Left lung (tissue), 10 donors: ENCODE measurements around the gene RBP7. TPM values are rescaled to one million over a fixed set of nuclear protein-coding genes. Genes with fewer than 3 reads are reported as not detected.

ENCODE experiments used
- ATAC-seq: fragments of 200-7000 bp; cut with Tn5 transposase; one replicate; pipeline ENCODE4 v1.9.1; 2020; ENCODE audit warnings: moderate library complexity
- DNase-seq, 4 donors: peaks; one replicate each; pipeline ENCODE4 v3.0.0-alpha.2; 2013 to 2020
- H3K27ac ChIP-seq, 2 donors: fragments of 200-600 bp; sonication (generic) in 1 of 2; one replicate each; pipeline versions ENCODE4 v1.5.0 to v1.8.0; 2020 to 2021
- H3K27me3 ChIP-seq, 2 donors: fragments of 200-600 bp; sonication (generic) in 1 of 2; one replicate each; pipeline versions ENCODE4 v1.5.0 to v1.8.0; 2020 to 2021
- H3K36me3 ChIP-seq, 2 donors: fragments of 200-600 bp; sonication (generic) in 1 of 2; one replicate each; pipeline versions ENCODE4 v1.5.0 to v1.8.0; 2020 to 2021
- H3K4me1 ChIP-seq, 2 donors: fragments of 200-600 bp; one replicate each; pipeline ENCODE4 v1.8.0; 2021
- H3K4me3 ChIP-seq, 2 donors: fragments of 200-600 bp; sonication (generic) in 1 of 2; one replicate each; pipeline versions ENCODE4 v1.5.0 to v1.8.0; 2020 to 2021; ENCODE audit warnings: mild to moderate bottlenecking in 1 of 2
- H3K9me3 ChIP-seq, 2 donors: fragments of 200-600 bp; sonication (generic) in 1 of 2; one replicate each; pipeline versions ENCODE4 v1.5.0 to v1.8.0; 2020 to 2021
- CTCF ChIP-seq, 2 donors: fragments of 200-600 bp; sonication (generic) in 1 of 2; IDR thresholded peaks; one replicate each; pipeline versions ENCODE4 v1.5.0 to v1.8.0; 2021; ENCODE audit warnings: antibody characterized with exemption in 2 of 2
- intact Hi-C, 2 donors: fragments of 100-400 bp; cut with DNase I; formaldehyde crosslinking; loops; one replicate each; pipeline versions ENCODE4 v1.11.2 to v1.14.2; 2022
- polyA plus RNA-seq, 6 donors: library from polyadenylated mRNA; unstranded; fragments of 120-200 nt; gene quantifications; one replicate each; pipeline ENCODE4 v1.2.1, GENCODE V29; 2013; ENCODE audit not compliant: insufficient read length in 6 of 6
- total RNA-seq, 2 donors: library from RNA; stranded (reverse); fragmentation: NEBNext Ultra II Directional; extraction: Animal tissue kit (Norgen Biotek cat#: 25700); gene quantifications; one replicate each; pipeline ENCODE4 v1.2.1, GENCODE V29; 2021
- donor health status: DM: no; HTN: yes; CAD: no.
- donor health status: DM: no; HTN: no; CAD: no.

Gene RBP7
- total and polyA plus RNA-seq, 8 donors, result 0.60 to 4.6 (median 1.3) TPM

GRCh38 chr1:10042746-10043145 lies 45.7 kb downstream of the RBP7 start:
- no peaks in the 10 kb centered on the region for H3K9me3 ChIP-seq
- peaks cover 16 to 18% of the 10 kb centered on the region in 2 donors for H3K4me1 ChIP-seq
- H3K4me3 ChIP-seq, result no peak overlapping the region
- intact Hi-C loops, result no loop called here
- DNase-seq (no peak), ATAC-seq (no peak)
- no peak overlapping the region for H3K27ac ChIP-seq
- no peaks in the 10 kb centered on the region for H3K27me3 ChIP-seq
- TF ChIP-seq CTCF (IDR thresholded peaks at IDR 0.05), result no peak
- H3K36me3 ChIP-seq, result peaks cover 0 to 57% of the 10 kb centered on the region in 2 donors

- H3K4me1 ChIP-seq, result peaks cover 16 to 18% of the 10 kb centered on the region in 2 donors
- H3K4me3 ChIP-seq, result no peak overlapping the region
- intact Hi-C loops, result no loop called here
- TF ChIP-seq CTCF (IDR thresholded peaks at IDR 0.05), result no peak
- no peaks in the 10 kb centered on the region for H3K27me3 ChIP-seq
- no peaks in the 10 kb centered on the region for H3K9me3 ChIP-seq
- H3K36me3 ChIP-seq, result peaks cover 0 to 47% of the 10 kb centered on the region in 2 donors
- peak; percentile 53 for ATAC-seq
- H3K27ac ChIP-seq, result no peak overlapping the region
- peak in 2 of 4 donors; percentile 17 to 54 for DNase-seq
Measured at GRCh38 chr1:10045480-10046355, 48.7 kb downstream of the RBP7 start.

GRCh38 chr1:10046356-10047085 lies 49.5 kb downstream of the RBP7 start:
- ATAC-seq (peak; percentile 62), DNase-seq (no peak)
- no peak overlapping the region for H3K27ac ChIP-seq
- no peak for TF ChIP-seq CTCF (IDR thresholded peaks at IDR 0.05)
- peaks cover 0 to 46% of the 10 kb centered on the region in 2 donors for H3K36me3 ChIP-seq
- H3K4me1 ChIP-seq, result peaks cover 16 to 18% of the 10 kb centered on the region in 2 donors
- no peak overlapping the region for H3K4me3 ChIP-seq
- no peaks in the 10 kb centered on the region for H3K9me3 ChIP-seq
- intact Hi-C loops, result no loop called here
- no peaks in the 10 kb centered on the region for H3K27me3 ChIP-seq

GRCh38 chr1:10048601-10049000 lies 51.6 kb downstream of the RBP7 start:
- no peak for DNase-seq
- no peak for ATAC-seq
- Histone ChIP-seq H3K4me3 (no peak overlapping the region), H3K4me1 (peaks cover 16 to 18% of the 10 kb centered on the region in 2 donors), H3K9me3 (no peaks in the 10 kb centered on the region), H3K27me3 (no peaks in the 10 kb centered on the region), H3K36me3 (peaks cover 0 to 39% of the 10 kb centered on the region in 2 donors), H3K27ac (no peak overlapping the region)
- TF ChIP-seq CTCF (IDR thresholded peaks at IDR 0.05), result no peak
- intact Hi-C loops, result no loop called here

- Histone ChIP-seq H3K4me1 (peaks cover 11 to 12% of the 10 kb centered on the region in 2 donors), H3K4me3 (no peak overlapping the region), H3K36me3 (peaks cover 0 to 32% of the 10 kb centered on the region in 2 donors), H3K9me3 (no peaks in the 10 kb centered on the region), H3K27ac (no peak overlapping the region), H3K27me3 (no peaks in the 10 kb centered on the region)
- no peak for DNase-seq
- TF ChIP-seq CTCF (IDR thresholded peaks at IDR 0.05), result no peak
- ATAC-seq, result no peak
- intact Hi-C loops, result no loop called here
Measured at GRCh38 chr1:10050611-10051010, 53.6 kb downstream of the RBP7 start.
